Prostate gland (tissue), 2 donors: ENCODE measurements around the gene SYNPO2. TPM values are rescaled to one million over a fixed set of nuclear protein-coding genes. Genes with fewer than 3 reads are reported as not detected.

Experiments used
- DNase-seq: peaks from one replicate; pipeline ENCODE4 v3.0.0-alpha.2; 2019; ENCODE audit warnings: low spot score
- H3K27ac ChIP-seq, 2 donors: fragments of 200-600 bp; sonication (generic); 2 replicates each; pipeline ENCODE4 v1.5.1; 2017 to 2019
- H3K27me3 ChIP-seq: fragments of 200-600 bp; sonication (generic); replicated peaks from 2 replicates; pipeline ENCODE4 v1.5.1; 2019; ENCODE audit not compliant: insufficient read depth
- H3K36me3 ChIP-seq, 2 donors: fragments of 200-600 bp; sonication (generic); 1 replicate in 1 of 2; 2 replicates in 1 of 2; pipeline versions ENCODE4 v1.5.1 to v1.8.1; 2017 to 2019
- H3K4me1 ChIP-seq: fragments of 200-600 bp; sonication (generic); replicated peaks from 2 replicates; pipeline ENCODE4 v1.5.1; 2019
- H3K4me3 ChIP-seq, 2 donors: fragments of 200-600 bp; sonication (generic); 2 replicates each; pipeline ENCODE4 v1.5.1; 2017 to 2019
- H3K9me3 ChIP-seq: fragments of 200-600 bp; sonication (generic); 2 replicates; pipeline ENCODE4 v1.5.1; 2017
- POLR2A ChIP-seq: fragments of 450-650 bp; IDR thresholded peaks from one replicate; pipeline ENCODE4 v1.6.1; 2016; ENCODE audit warnings: antibody characterized with exemption, mild to moderate bottlenecking
- POLR2AphosphoS5 ChIP-seq: sonication (generic); formaldehyde crosslinking; IDR thresholded peaks from one replicate; pipeline ENCODE4 v1.6.1; 2017; ENCODE audit warnings: antibody characterized with exemption
- WGBS: methylation state at CpG from one replicate; pipeline ENCODE4 v1.1.5; 2018; 5-methylcytosine and 5-hydroxymethylcytosine counted together
- intact Hi-C: fragments of 100-400 bp; cut with DNase I; formaldehyde crosslinking; loops from one replicate; pipeline ENCODE4 v1.14.2; 2022
- total RNA-seq, 2 donors: library from RNA; depleted of rRNA; stranded (reverse); fragments of >200 nt; gene quantifications; one replicate each; pipeline ENCODE4 v1.1.0, GENCODE V29; 2016
- TF ChIP-seq, protein P1 (sequence below), 4 experiments: fragments of 200-600 bp in 2 of 4; fragments of 450-650 bp in 2 of 4; sonication (generic) in 2 of 4; IDR thresholded peaks; 1 replicate in 3 of 4; 2 replicates in 1 of 4; pipeline ENCODE4 v1.5.1; 2016 to 2019; ENCODE audit warnings: antibody characterized with exemption in 4 of 4, mild to moderate bottlenecking in 2 of 4, moderate library complexity in 2 of 4

Gene SYNPO2
- total RNA-seq, 2 donors from 2014 or later = 131 to 181 TPM

GRCh38 chr4:118936406-118936805 is 47.8 kb downstream of the SYNPO2 start:
- Histone ChIP-seq H3K27ac (no peak overlapping the region), H3K36me3 (no peaks in the 10 kb centered on the region), H3K9me3 (no peaks in the 10 kb centered on the region), H3K4me1 (no peaks in the 10 kb centered on the region), H3K4me3 (no peak overlapping the region), H3K27me3 (no peaks in the 10 kb centered on the region)
- WGBS = 83% methylated on average over 3 of the region's 3 CpGs
- intact Hi-C loops = no loop called here
- no peak for DNase-seq
- TF ChIP-seq POLR2A = no peak
- no peak for TF ChIP-seq POLR2AphosphoS5
- TF ChIP-seq, protein P1, sequence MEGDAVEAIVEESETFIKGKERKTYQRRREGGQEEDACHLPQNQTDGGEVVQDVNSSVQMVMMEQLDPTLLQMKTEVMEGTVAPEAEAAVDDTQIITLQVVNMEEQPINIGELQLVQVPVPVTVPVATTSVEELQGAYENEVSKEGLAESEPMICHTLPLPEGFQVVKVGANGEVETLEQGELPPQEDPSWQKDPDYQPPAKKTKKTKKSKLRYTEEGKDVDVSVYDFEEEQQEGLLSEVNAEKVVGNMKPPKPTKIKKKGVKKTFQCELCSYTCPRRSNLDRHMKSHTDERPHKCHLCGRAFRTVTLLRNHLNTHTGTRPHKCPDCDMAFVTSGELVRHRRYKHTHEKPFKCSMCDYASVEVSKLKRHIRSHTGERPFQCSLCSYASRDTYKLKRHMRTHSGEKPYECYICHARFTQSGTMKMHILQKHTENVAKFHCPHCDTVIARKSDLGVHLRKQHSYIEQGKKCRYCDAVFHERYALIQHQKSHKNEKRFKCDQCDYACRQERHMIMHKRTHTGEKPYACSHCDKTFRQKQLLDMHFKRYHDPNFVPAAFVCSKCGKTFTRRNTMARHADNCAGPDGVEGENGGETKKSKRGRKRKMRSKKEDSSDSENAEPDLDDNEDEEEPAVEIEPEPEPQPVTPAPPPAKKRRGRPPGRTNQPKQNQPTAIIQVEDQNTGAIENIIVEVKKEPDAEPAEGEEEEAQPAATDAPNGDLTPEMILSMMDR (IDR thresholded peaks at IDR 0.05) = no peak

DNA sequence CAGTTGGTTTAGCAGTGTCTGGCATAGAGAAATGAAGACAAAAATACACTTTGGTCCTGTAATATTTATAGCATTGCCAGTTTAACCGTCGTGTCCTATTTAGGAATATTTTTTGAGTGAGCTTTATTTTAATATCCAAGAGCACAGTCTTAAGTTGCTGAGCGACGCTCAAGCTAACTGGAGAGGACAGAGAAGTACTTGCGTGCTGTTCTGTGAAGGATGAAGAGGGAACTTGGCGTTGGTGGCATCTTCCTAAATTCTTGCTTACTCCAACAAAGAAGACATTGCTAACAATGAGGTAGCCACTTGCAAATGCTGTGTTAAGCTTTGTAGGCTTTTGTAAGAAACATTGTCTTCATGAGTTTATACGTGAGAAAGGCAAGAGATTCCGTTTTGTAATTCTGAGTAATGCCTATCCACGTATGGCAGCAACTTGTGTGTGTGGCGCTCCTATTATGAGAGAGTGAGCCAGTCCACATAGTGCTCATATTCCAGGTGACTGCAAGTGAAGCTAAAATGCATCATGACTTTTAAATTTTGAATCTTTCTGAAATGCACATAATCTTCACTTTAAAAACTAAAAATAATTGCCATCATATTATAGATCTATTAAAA is 50.6 kb downstream of the SYNPO2 start:
- Histone ChIP-seq H3K4me3 (no peak overlapping the region), H3K27me3 (no peaks in the 10 kb centered on the region), H3K4me1 (no peaks in the 10 kb centered on the region), H3K27ac (peak overlapping the region in 1 of 2 donors; percentile 40), H3K9me3 (no peaks in the 10 kb centered on the region), H3K36me3 (no peaks in the 10 kb centered on the region)
- WGBS = 61% methylated on average over 10 of the region's 10 CpGs
- intact Hi-C loops = no loop called here
- TF ChIP-seq POLR2A = no peak
- TF ChIP-seq, protein P1 (IDR thresholded peaks at IDR 0.05) = no peak
- TF ChIP-seq POLR2AphosphoS5 = peak; percentile 12
- DNase-seq = no peak

- WGBS = 15% methylated on average over 1 of the region's 1 CpG
- Histone ChIP-seq H3K36me3 (no peaks in the 10 kb centered on the region), H3K27ac (peak overlapping the region; percentile 1 to 17), H3K27me3 (no peaks in the 10 kb centered on the region), H3K4me1 (no peaks in the 10 kb centered on the region), H3K9me3 (no peaks in the 10 kb centered on the region), H3K4me3 (no peak overlapping the region)
- intact Hi-C loops = no loop called here
- TF ChIP-seq, protein P1 (IDR thresholded peaks at IDR 0.05) = no peak
- TF ChIP-seq POLR2AphosphoS5 (no peak), POLR2A (no peak)
- DNase-seq = peak; percentile 53
These were observed 52.5 kb downstream of the SYNPO2 start for GRCh38 chr4:118941149-118941548.

GRCh38 chr4:118941799-118942198 is 53.1 kb downstream of the SYNPO2 start:
- Histone ChIP-seq H3K4me3 (no peak overlapping the region), H3K27ac (peak overlapping the region; percentile 1 to 13), H3K9me3 (no peaks in the 10 kb centered on the region), H3K27me3 (no peaks in the 10 kb centered on the region), H3K36me3 (no peaks in the 10 kb centered on the region), H3K4me1 (no peaks in the 10 kb centered on the region)
- TF ChIP-seq, protein P1 (IDR thresholded peaks at IDR 0.05) = no peak
- TF ChIP-seq POLR2A (no peak), POLR2AphosphoS5 (no peak)
- DNase-seq = no peak
- WGBS = 30% methylated on average over 6 of the region's 6 CpGs
- intact Hi-C loops = no loop called here

- no peaks in the 10 kb centered on the region for H3K27me3 ChIP-seq
- no peak overlapping the region for H3K4me3 ChIP-seq
- peak overlapping the region in 1 of 2 donors; percentile 1 for H3K27ac ChIP-seq
- H3K4me1 ChIP-seq = no peaks in the 10 kb centered on the region
- intact Hi-C loops = no loop called here
- WGBS = 43% methylated on average over 1 of the region's 1 CpG
- no peaks in the 10 kb centered on the region for H3K36me3 ChIP-seq
- peak; percentile 31 for DNase-seq
- no peaks in the 10 kb centered on the region for H3K9me3 ChIP-seq
- peak; percentile 58 for TF ChIP-seq POLR2AphosphoS5
- TF ChIP-seq, protein P1 (IDR thresholded peaks at IDR 0.05) = no peak
These were observed 53.8 kb downstream of the SYNPO2 start for GRCh38 chr4:118942465-118942864.
